ENCODE results near the gene ANKFN1. TPM values are rescaled to one million over a fixed set of nuclear protein-coding genes. Genes with fewer than 3 reads are reported as not detected.

The ANKFN1 gene
- total and polyA plus RNA-seq, 10 of the 15 experiments (the other 5 are each of a cell fraction or from before 2014, with no cell fraction given), result 0.19 TPM; not detected in 9

DNA sequence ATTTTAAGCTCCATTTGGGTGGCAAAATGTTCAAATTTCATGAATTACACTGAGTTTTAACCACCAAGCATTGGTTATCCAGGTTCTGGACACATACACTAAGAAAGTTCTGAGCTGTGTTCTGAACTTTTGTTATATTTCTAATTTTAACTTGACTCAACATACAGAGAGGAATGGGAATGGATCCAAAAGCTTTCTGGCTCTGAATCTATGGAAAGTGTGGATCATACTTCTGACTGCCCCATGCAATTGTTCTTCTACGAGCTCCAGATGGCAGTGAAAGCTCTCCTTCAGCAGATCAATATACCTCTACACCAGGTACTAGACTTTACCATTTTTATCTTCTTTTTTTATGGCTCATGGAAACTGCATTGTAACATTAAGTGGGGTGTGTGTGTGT, 327.2 kb downstream of the ANKFN1 start:
- Histone ChIP-seq H3K4me3 (no peak overlapping the region), H3K36me3 (ENCODE audit: control insufficient read depth in 2 of 2, insufficient read depth in 2 of 2, low read length in 1 of 2) (no peaks in the 10 kb centered on the region), H3K4me1 (ENCODE audit: control insufficient read depth, insufficient read depth, low read length) (no peaks in the 10 kb centered on the region), H3K27me3 (replicated peaks in 1 of 2; ENCODE audit: control insufficient read depth in 2 of 2, insufficient read depth in 2 of 2, low read length in 1 of 2) (no peaks in the 10 kb centered on the region; a peak in 1 of 4 replicates), H4K20me1 (ENCODE audit: control insufficient read depth, insufficient read depth) (no peaks in the 10 kb centered on the region), H2AFZ (ENCODE audit: control insufficient read depth, low read depth, low read length) (no peak overlapping the region), H3K27ac (ENCODE audit: control insufficient read depth, insufficient read depth) (no peak overlapping the region), H3K4me2 (ENCODE audit: control insufficient read depth, insufficient read depth) (no peak overlapping the region), H3K9me3 (replicated peaks; ENCODE audit: control insufficient read depth, insufficient read depth, low read length) (no peaks in the 10 kb centered on the region), H3K79me2 (ENCODE audit: control insufficient read depth, insufficient read depth, low read length) (no peaks in the 10 kb centered on the region), H3K9ac (ENCODE audit: control insufficient read depth, insufficient read depth, low read length) (no peak overlapping the region)
- ChIA-PET RAD21 (ENCODE audit: unreplicated experiment) (no interaction called here), CTCF (interaction anchor here (0.5 to 1.3 kb wide), 2 partner anchors 9 to 299 kb away, joined by 3 to 5 read pairs; no protein-coding TSS in a partner anchor), POLR2A (no interaction called here), SMC1A (ENCODE audit: uncharacterized antibody, unreplicated experiment) (no interaction called here)
- 0% methylated on average over 1 of the region's 1 CpG for WGBS (ENCODE audit: insufficient coverage, insufficient replicate concordance, low lambda C conversion rate, missing lambda C conversion rate)
- no peak for DNase-seq (ENCODE audit: low read depth, low spot score)
- in situ Hi-C loops (cut with MboI) (no loop called here), intact Hi-C loops (cut with micrococcal nuclease; ENCODE audit: unreplicated experiment) (no loop called here)
- ATAC-seq, result no peak
- TF ChIP-seq HDAC6 (IDR thresholded peaks at IDR 0.05; ENCODE audit: unreplicated experiment) (no peak), SRF (IDR thresholded peaks at IDR 0.05; ENCODE audit: low read depth in 2 of 2, low read length in 2 of 2) (no peak), POLR2AphosphoS2 (IDR thresholded peaks at IDR 0.05; ENCODE audit: low read depth, low read length) (no peak), TAF1 (IDR thresholded peaks at IDR 0.05; ENCODE audit: borderline replicate concordance, low read depth, low read length) (no peak), BRCA1 (IDR thresholded peaks at IDR 0.05; ENCODE audit: low read depth, low read length) (no peak), CHD1 (IDR thresholded peaks at IDR 0.05; ENCODE audit: low read depth, low read length) (no peak), HDAC2 (IDR thresholded peaks at IDR 0.05) (no peak), PML (IDR thresholded peaks at IDR 0.05; ENCODE audit: low read length) (no peak), MYC (IDR thresholded peaks at IDR 0.05; ENCODE audit: insufficient read depth, insufficient read length, insufficient replicate concordance, low read length, severe bottlenecking) (no peak), NR2F1 (conservative IDR thresholded peaks at IDR 0.05) (no peak), RCOR1 (conservative IDR thresholded peaks at IDR 0.05; ENCODE audit: low read depth, low read length) (no peak), NBN (IDR thresholded peaks at IDR 0.05) (no peak), TCF3 (IDR thresholded peaks at IDR 0.05; ENCODE audit: borderline replicate concordance, insufficient read depth, low read depth, low read length) (no peak)
- TF ChIP-seq, protein P1, sequence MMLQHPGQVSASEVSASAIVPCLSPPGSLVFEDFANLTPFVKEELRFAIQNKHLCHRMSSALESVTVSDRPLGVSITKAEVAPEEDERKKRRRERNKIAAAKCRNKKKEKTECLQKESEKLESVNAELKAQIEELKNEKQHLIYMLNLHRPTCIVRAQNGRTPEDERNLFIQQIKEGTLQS (IDR thresholded peaks at IDR 0.05; ENCODE audit: borderline replicate concordance, extremely low read depth, low read depth, low read length), result no peak
- TF ChIP-seq, protein P2, sequence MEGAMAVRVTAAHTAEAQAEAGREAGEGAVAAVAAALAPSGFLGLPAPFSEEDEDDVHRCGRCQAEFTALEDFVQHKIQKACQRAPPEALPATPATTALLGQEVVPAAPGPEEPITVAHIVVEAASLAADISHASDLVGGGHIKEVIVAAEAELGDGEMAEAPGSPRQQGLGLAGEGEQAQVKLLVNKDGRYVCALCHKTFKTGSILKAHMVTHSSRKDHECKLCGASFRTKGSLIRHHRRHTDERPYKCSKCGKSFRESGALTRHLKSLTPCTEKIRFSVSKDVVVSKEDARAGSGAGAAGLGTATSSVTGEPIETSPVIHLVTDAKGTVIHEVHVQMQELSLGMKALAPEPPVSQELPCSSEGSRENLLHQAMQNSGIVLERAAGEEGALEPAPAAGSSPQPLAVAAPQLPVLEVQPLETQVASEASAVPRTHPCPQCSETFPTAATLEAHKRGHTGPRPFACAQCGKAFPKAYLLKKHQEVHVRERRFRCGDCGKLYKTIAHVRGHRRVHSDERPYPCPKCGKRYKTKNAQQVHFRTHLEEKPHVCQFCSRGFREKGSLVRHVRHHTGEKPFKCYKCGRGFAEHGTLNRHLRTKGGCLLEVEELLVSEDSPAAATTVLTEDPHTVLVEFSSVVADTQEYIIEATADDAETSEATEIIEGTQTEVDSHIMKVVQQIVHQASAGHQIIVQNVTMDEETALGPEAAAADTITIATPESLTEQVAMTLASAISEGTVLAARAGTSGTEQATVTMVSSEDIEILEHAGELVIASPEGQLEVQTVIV (IDR thresholded peaks at IDR 0.05; ENCODE audit: borderline replicate concordance, partially characterized antibody), result no peak
- no peak for FAIRE-seq
- no TSS peak for BruUV-seq (replicated peaks)
